GM21423 (cell line): ENCODE data around the gene AGAP9.
"Not testable (repeated sequence)": the region's sequence is repeated elsewhere in the genome, so short reads cannot be mapped to it uniquely, and the experiment has no call there.

Experiments used
- ATAC-seq: cut with Tn5 transposase; IDR thresholded peaks from one replicate; pipeline ENCODE4 v1.9.1; 2021; ENCODE audit warnings: mild to moderate bottlenecking, moderate library complexity; ENCODE audit not compliant: unreplicated experiment

Gene AGAP9

DNA sequence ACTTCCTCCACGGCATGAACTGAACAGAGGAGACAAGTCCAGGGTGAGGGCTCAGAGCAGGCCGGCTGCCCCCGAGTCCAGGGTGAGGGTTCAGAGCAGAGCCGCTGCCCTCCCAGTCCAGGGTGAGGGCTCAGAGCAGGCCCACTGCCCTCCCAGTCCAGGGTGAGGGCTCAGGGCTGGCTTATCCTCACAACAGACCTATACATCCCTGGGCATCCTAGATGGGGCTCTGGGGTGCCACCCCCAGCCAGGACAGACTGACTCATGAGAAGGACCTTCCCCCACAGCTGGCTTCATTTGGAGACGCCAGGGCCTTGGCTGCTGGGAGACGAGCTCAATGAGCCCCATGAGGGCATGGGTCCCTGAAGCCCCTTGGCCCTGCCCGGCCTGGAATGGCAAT is 33.8 kb downstream of the AGAP9 start:
- ATAC-seq: not testable (repeated sequence)

DNA sequence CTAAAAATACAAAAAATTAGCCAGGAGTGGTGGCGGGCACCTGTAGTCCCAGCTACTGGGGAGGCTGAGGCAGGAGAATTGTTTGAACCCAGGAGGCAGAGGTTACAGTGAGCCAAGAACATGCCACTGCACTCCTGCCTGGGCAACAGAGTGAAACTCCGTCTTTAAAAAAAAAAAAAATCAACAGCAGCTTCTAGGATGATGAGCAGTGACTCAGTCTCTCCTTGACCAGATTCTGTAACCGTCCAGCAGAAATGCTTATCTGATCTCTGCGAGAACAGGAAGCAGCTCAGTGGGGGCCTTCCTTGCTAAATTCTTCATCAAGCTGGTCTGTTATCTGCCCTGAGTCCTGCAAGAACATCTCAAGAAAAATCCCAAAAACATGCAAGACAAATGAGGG is 37.5 kb downstream of the AGAP9 start:
- ATAC-seq: not testable (repeated sequence)

- ATAC-seq: not testable (repeated sequence)
Observed at GRCh38 chr10:47484786-47485185, 38.7 kb downstream of the AGAP9 start.

DNA sequence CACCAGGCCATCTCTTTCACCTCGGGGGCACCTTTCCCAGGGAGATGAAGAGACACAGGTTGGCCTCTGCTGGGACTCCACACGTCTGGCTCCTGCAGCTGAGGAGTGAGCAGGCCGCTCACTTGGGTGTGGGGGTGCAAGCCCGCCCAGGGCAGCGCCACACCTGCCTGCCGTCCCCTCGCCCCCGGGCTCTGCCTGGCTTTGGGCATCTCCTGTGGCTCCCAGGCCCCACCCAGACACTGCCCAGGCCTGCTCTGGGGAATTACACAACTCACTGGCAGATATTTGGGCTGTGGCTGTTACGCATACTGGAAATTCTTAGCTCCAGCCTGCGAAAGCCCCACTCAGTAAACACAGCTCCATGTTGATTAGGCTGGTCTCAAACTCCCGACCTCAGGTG is 39.5 kb downstream of the AGAP9 start, which contains the start of gene ANXA8:
Gene ANXA8 (minus strand): TSS at position 193 of the 400 bp plus-strand sequence. CDS start 182 bp downstream, at position 11.
- ATAC-seq: not testable (repeated sequence)

GRCh38 chr10:47482367-47482766 is 41.1 kb downstream of the AGAP9 start:
- ATAC-seq: not testable (repeated sequence)

- not testable (repeated sequence) for ATAC-seq
Observed at GRCh38 chr10:47481768-47482181, 41.7 kb downstream of the AGAP9 start.

- ATAC-seq: not testable (repeated sequence)
Observed at GRCh38 chr10:47481182-47481766, 42.2 kb downstream of the AGAP9 start.

DNA sequence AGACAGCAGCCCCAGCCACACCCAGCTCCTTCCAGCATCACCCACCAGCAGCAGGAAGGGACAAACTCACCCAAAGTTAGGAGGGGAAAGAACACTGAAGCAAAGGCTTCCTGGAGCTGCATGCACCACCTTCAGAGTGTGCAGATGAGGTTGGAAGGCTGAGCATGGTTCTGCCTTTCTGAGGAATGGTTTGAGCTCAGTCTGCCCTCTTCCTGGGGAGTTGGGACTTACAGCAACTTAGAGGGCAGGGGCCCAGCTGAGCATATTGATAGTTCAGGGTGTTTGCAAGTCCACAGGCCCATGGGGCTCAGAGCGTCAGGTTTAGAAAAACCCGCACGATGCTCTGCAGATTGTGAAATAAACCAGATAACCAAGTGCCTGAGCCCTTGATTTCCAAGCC is 43.3 kb downstream of the AGAP9 start:
- not testable (repeated sequence) for ATAC-seq

DNA sequence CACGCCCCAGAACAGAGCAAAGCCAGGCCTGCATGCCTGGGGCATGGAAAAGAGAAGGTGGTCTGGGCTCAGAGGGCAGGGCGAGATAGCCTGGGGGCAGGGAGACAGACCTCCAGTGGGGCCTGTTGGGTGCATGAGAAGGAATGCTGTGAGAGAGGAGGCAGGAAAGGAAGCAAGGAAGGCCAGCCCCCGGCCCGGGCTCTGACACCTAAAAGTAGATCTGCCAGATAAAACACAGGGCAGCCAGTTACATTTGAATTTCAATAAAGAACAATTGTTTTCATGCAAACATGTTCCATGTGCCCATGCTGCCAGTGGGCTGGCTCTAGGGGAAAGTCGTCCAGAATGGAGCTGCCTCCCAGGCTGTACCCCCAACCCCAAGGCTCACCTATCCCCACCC is 45.3 kb downstream of the AGAP9 start:
- not testable (repeated sequence) for ATAC-seq

GRCh38 chr10:47477078-47477477 is 46.4 kb downstream of the AGAP9 start:
- not testable (repeated sequence) for ATAC-seq

- ATAC-seq: not testable (repeated sequence)
Observed at GRCh38 chr10:47475101-47475500, 48.3 kb downstream of the AGAP9 start.

DNA sequence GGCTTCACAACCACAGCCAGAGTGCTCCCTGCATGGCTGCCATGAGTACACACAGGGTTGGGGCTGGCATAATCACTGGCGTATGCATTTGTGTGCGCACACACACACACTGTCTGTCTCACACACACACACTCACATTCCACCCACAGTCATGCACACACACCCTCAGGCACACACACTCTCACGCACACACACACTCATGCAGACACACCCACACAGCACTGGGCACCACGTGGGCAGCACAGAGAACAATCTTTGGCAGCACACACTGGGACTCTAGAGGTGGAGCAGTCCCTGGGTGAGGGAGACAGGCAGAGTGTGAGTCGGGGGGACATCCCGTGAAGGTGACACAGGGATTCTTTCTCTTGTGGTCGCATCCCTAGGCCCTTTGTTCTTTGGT is 49.9 kb downstream of the AGAP9 start:
- ATAC-seq: not testable (repeated sequence)

DNA sequence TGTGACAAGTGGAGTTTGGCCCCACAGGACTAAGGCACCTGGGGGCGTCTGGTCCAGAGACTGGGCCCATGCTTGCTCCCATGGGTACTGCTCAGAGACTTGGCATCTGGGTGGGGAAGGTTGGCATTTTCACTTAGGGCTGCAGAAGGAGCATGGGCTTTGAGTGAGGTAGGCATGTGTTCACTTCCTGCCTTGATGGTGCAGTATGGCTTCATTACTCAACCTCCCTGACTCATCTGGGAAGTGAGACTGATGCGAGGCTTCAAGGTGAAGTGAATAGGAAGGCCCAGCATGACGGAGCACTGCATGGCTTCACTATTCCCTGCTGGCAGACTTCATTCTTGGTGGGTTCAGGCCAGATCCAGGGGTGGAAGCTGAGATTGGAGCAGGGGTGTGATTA is 50.8 kb downstream of the AGAP9 start:
- ATAC-seq: not testable (repeated sequence)

GRCh38 chr10:47472072-47472471 is 51.4 kb downstream of the AGAP9 start:
- ATAC-seq: not testable (repeated sequence)

DNA sequence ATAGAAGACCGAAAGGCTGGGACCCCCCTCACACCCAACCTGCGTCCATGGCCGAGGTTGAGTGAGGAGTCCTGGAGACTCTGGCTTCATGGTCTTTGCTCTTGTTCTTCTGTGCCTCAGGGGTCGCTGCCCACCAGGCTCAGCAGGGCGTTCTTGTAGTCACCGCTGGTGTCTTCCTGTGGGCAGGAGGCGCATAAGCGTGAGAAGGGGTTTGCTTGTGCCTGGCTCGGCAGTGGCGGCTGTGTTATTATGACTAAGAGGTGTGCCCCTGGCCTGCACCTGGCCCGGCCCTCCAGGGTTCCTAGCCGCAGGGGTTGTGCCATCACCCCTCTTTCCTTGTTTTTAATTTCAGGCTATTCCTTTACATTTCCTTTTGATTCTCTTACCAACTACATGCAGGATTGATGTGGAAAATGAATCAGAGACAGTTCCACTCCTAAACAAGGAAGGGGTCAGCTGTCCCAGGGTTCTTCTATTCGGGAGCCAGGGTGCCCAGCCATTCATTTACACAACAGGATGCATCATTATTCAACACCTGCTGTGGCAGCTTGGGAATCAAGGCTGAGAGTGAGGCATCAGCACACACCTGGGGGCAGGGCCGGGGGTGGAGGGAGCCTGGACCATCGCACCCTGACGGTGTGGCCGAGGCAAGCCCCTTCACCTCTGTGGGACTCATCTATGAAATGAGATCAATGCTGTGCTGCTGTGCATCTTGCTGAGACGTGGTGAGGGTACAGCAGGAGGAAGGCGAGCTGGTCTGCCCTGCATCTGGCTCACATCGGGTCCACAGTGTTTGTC is 54.5 kb downstream of the AGAP9 start:
- ATAC-seq: not testable (repeated sequence)

- not testable (repeated sequence) for ATAC-seq
Observed at GRCh38 chr10:47467957-47468356, 55.5 kb downstream of the AGAP9 start.

DNA sequence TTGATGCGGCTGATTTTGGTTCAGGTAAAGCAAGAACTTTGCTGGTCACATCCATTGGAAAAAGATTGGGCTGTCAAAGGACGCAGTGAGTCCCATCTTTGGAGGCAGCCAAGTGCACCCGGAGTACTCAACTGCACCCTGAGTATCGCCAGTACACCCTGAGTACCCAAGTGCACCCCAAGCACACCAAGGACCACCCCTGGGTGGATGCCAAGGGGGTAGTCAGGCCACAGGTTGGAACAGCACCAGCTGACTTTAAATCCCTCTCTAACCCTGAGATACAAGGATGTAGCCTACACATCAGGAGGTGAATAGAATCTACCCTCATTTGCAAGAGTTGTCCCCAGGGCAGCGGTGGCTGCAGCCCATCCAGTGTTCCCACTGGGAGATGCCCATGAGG is 56.0 kb downstream of the AGAP9 start:
- not testable (repeated sequence) for ATAC-seq

GRCh38 chr10:47465216-47465917 is 58.1 kb downstream of the AGAP9 start:
- not testable (repeated sequence) for ATAC-seq

DNA sequence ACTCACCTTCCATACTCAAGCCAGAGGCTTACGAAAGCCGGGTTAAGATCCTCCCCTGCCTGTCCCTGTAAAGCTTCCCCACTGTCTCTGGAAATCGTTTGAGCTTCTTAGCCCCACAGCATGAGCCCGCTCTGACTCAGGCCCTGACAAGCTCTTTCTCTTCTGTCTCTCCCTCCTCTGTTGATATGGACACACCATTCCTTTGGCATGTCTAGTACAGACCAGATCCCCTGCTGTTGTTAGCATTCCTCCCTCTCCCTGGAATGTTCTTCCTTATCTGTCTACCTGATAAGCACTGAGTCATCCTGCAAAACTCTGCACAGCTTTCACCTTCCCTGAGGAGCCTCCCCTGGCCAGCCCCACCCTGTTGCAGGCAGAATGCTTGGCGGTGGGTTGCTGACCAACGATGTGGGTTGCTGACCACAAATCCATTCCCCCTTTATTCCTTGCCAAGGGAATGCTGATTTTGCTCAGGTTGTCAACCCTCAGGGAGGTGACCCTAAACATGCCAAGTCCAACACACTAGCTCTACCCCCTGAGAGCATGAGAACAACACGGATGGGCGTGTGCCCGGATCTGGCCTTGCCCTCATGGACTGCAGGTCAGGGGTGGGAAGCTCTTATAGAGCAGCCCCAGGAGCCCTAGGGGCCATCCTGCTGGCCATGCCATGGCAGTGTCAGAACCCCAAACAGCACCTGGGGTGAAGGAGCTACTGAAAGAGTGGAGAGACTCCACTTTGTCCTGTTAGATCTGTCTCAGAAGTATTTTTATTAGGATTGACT is 60.7 kb downstream of the AGAP9 start:
- not testable (repeated sequence) for ATAC-seq

DNA sequence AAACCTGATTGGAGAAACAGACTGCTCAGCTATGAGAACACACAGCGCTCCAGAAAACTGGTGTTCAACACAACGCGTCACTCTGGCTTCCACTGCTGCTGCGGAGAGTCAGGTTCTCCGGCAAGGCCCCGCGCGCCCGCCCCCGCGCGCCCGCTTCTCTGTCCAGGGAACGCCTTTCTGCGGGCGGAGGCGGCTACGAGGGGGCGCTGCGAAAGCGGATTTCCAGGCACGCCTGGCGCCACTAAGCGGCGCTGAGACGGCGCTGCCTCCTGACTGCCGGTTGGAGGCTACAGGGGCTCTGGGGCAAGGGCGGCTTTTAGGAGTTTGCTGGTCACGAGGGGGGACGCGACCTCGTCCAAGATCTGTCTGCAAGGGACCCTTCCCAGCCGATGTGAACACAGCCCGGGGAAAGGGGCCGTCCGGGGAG is 62.2 kb downstream of the AGAP9 start:
- not testable (repeated sequence) for ATAC-seq
